SH-SY5Y (cell line): ENCODE data around the gene NRDE2.

Experiments used
- GATA2 ChIP-seq: IDR thresholded peaks from 2 replicates; pipeline ENCODE4 v1.6.1; 2011; ENCODE audit warnings: mild to moderate bottlenecking, low read depth, low read length
- GATA3 ChIP-seq: IDR thresholded peaks from 2 replicates; pipeline ENCODE4 v1.6.1; 2011; ENCODE audit warnings: low read depth, mild to moderate bottlenecking, low read length, moderate library complexity

GRCh38 chr14:90358359-90358758 lies 26.6 kb upstream of the NRDE2 start:
- TF ChIP-seq GATA2 (no peak), GATA3 (no peak)
